IMR-90 (cell line): ENCODE measurements around the gene ISG15. TPM values are rescaled to one million over a fixed set of nuclear protein-coding genes. Genes with fewer than 3 reads are reported as not detected.

Experiments
- ATAC-seq: fragments of 200-7000 bp; cut with Tn5 transposase; 2 replicates; pipeline ENCODE4 v1.9.1; 2020; ENCODE audit warnings: low read depth, mild to moderate bottlenecking, moderate library complexity
- BruUV-seq: library from RNA; stranded (reverse); fragments of 400-500 nt; replicated peaks from 2 replicates; lab custom pipeline; 2021; lab: Mats Ljungman, UMichigan
- CTCF ChIA-PET: fragments of 300-600 bp; formaldehyde crosslinking; extraction: SDS; loops from one replicate; lab custom pipeline; 2021; ENCODE audit warnings: antibody characterized with exemption; lab: Yijun Ruan, JAX
- POLR2A ChIA-PET: fragments of 300-600 bp; sonication (Branson Sonifier 250); formaldehyde crosslinking; loops from one replicate; lab custom pipeline; 2022; ENCODE audit warnings: antibody characterized with exemption; ENCODE audit not compliant: unreplicated experiment; lab: Charles Lee
- DNase-seq: peaks from one replicate; pipeline ENCODE4 v3.0.0; 2013
- H2AFZ ChIP-seq: replicated peaks from 2 replicates; pipeline ENCODE3; 2013; ENCODE audit warnings: low read length, mild to moderate bottlenecking; ENCODE audit not compliant: poor library complexity
- H2AK5ac ChIP-seq: 2 replicates; pipeline ENCODE4 v1.6.1; 2013; ENCODE audit warnings: low read depth, low read length, inconsistent platforms
- H2AK9ac ChIP-seq: replicated peaks from 2 replicates; pipeline ENCODE3; 2013; ENCODE audit warnings: mild to moderate bottlenecking, low read depth, low read length, moderate library complexity; ENCODE audit not compliant: poor library complexity
- H2BK120ac ChIP-seq: 2 replicates; pipeline ENCODE4 v1.6.1; 2013; ENCODE audit warnings: low read depth, low read length, inconsistent platforms
- H2BK15ac ChIP-seq: 3 replicates; pipeline ENCODE4 v1.6.1; 2013; ENCODE audit warnings: low read depth, low read length, inconsistent platforms
- H2BK20ac ChIP-seq: 2 replicates; pipeline ENCODE4 v1.6.1; 2013; ENCODE audit warnings: low read depth, mild to moderate bottlenecking, inconsistent platforms, low read length, moderate library complexity
- H2BK5ac ChIP-seq: 2 replicates; pipeline ENCODE4 v1.6.1; 2013; ENCODE audit warnings: mild to moderate bottlenecking, low read depth, low read length, inconsistent platforms; ENCODE audit not compliant: poor library complexity, severe bottlenecking
- H3K14ac ChIP-seq: replicated peaks from 2 replicates; pipeline ENCODE4 v1.6.1; 2013; ENCODE audit warnings: low read depth, low read length, inconsistent platforms
- H3K18ac ChIP-seq: 2 replicates; pipeline ENCODE4 v1.6.1; 2013; ENCODE audit warnings: low read depth, low read length, control low read depth
- H3K23ac ChIP-seq: 2 replicates; pipeline ENCODE4 v1.6.1; 2013; ENCODE audit warnings: low read depth, low read length, inconsistent platforms
- H3K27ac ChIP-seq: 2 replicates; pipeline ENCODE4 v1.5.1; 2013; ENCODE audit warnings: mild to moderate bottlenecking, control low read depth, low read length; ENCODE audit not compliant: insufficient read depth
- H3K27me3 ChIP-seq: 2 replicates; pipeline ENCODE4 v1.6.1; 2013; ENCODE audit warnings: low read length; ENCODE audit not compliant: control insufficient read depth, insufficient read depth
- H3K36me3 ChIP-seq: 2 replicates; pipeline ENCODE4 v1.6.1; 2013; ENCODE audit warnings: low read length, mixed read lengths; ENCODE audit not compliant: control insufficient read depth, insufficient read depth
- H3K4ac ChIP-seq: 2 replicates; pipeline ENCODE4 v1.6.1; 2013; ENCODE audit warnings: low read depth, low read length, inconsistent platforms
- H3K4me1 ChIP-seq: 2 replicates; pipeline ENCODE4 v1.6.1; 2013; ENCODE audit warnings: low read length, mixed read lengths; ENCODE audit not compliant: control insufficient read depth, insufficient read depth
- H3K4me2 ChIP-seq: 2 replicates; pipeline ENCODE4 v1.6.1; 2013; ENCODE audit warnings: low read depth, mild to moderate bottlenecking, control low read depth, low read length, moderate library complexity
- H3K4me3 ChIP-seq: 2 replicates; pipeline ENCODE4 v1.5.1; 2013; ENCODE audit warnings: low read depth, mild to moderate bottlenecking, control low read depth, low read length, moderate library complexity; ENCODE audit not compliant: insufficient read depth
- H3K56ac ChIP-seq: 2 replicates; pipeline ENCODE4 v1.6.1; 2013; ENCODE audit warnings: low read length, inconsistent platforms; ENCODE audit not compliant: insufficient read depth; ENCODE audit errors: extremely low read depth
- H3K79me1 ChIP-seq, 2 experiments: 2 replicates each; pipeline ENCODE4 v1.6.1; 2013; ENCODE audit warnings: low read length in 2 of 2, inconsistent platforms in 1 of 2, low read depth in 1 of 2
- H3K9ac ChIP-seq: 2 replicates; pipeline ENCODE4 v1.6.1; 2013; ENCODE audit warnings: low read depth, low read length, control low read depth
- H3K9me1 ChIP-seq: 2 replicates; pipeline ENCODE4 v1.6.1; 2013; ENCODE audit warnings: low read length, inconsistent platforms; ENCODE audit not compliant: insufficient read depth
- H3K9me3 ChIP-seq: 2 replicates; pipeline ENCODE4 v1.6.1; 2013; ENCODE audit warnings: low read length; ENCODE audit not compliant: control insufficient read depth, insufficient read depth
- H4K20me1 ChIP-seq: 2 replicates; pipeline ENCODE4 v1.6.1; 2013; ENCODE audit warnings: low read length, inconsistent platforms; ENCODE audit not compliant: insufficient read depth
- H4K5ac ChIP-seq: 2 replicates; pipeline ENCODE4 v1.6.1; 2013; ENCODE audit warnings: mild to moderate bottlenecking, low read depth, low read length, control low read depth
- H4K8ac ChIP-seq, 2 experiments: 2 replicates each; pipeline ENCODE4 v1.6.1; 2013; ENCODE audit warnings: low read depth in 2 of 2, low read length in 2 of 2, control low read depth in 1 of 2, inconsistent platforms in 1 of 2
- H4K91ac ChIP-seq: 2 replicates; pipeline ENCODE4 v1.6.1; 2013; ENCODE audit warnings: low read depth, low read length, inconsistent platforms; ENCODE audit not compliant: insufficient read depth
- CEBPB ChIP-seq: IDR thresholded peaks from 2 replicates; pipeline ENCODE4 v1.6.1; 2012; ENCODE audit warnings: low read depth, low read length, improper control_type of control experiment
- CHD1 ChIP-seq: IDR thresholded peaks from 2 replicates; pipeline ENCODE4 v1.6.1; 2012; ENCODE audit warnings: low read depth, low read length, improper control_type of control experiment
- CTCF ChIP-seq: conservative IDR thresholded peaks from 2 replicates; pipeline ENCODE4 v1.5.1; 2012; ENCODE audit warnings: mild to moderate bottlenecking, low read depth, low read length, improper control_type of control experiment
- MAZ ChIP-seq: IDR thresholded peaks from 2 replicates; pipeline ENCODE4 v1.6.1; 2012; ENCODE audit warnings: low read depth, mild to moderate bottlenecking, low read length, improper control_type of control experiment, moderate library complexity, borderline replicate concordance
- MXI1 ChIP-seq: IDR thresholded peaks from 2 replicates; pipeline ENCODE4 v1.6.1; 2012; ENCODE audit warnings: low read depth, mild to moderate bottlenecking, low read length, moderate library complexity, borderline replicate concordance
- POLR2A ChIP-seq: IDR thresholded peaks from 2 replicates; pipeline ENCODE4 v1.6.1; 2012; ENCODE audit warnings: mild to moderate bottlenecking, low read depth, low read length
- RFX5 ChIP-seq: IDR thresholded peaks from 2 replicates; pipeline ENCODE4 v1.8.0; 2012; ENCODE audit warnings: low read depth, mild to moderate bottlenecking, low read length, moderate library complexity
- USF2 ChIP-seq: fragments of 150-350 bp; IDR thresholded peaks from 2 replicates; pipeline ENCODE4 v1.6.1; 2017; ENCODE audit warnings: mild to moderate bottlenecking, antibody characterized with exemption, low read length, low read depth
- WGBS, 2 experiments: methylation state at CpG; one replicate each; pipeline versions ENCODE4 v1.1.5 to v1.1.7; 2013; ENCODE audit warnings: missing lambda C conversion rate in 2 of 2; ENCODE audit not compliant: insufficient read length in 1 of 2; ENCODE audit errors: extremely low coverage in 2 of 2; 5-methylcytosine and 5-hydroxymethylcytosine counted together
- dilution Hi-C: fragments of 300-500 bp; cut with HindIII; formaldehyde crosslinking; loops from one replicate; pipeline ENCODE4 v1.14.3; 2018; ENCODE audit warnings: low sequenced_read_pairs; ENCODE audit not compliant: unreplicated experiment
- in situ Hi-C: fragments of 300-500 bp; cut with MboI; formaldehyde crosslinking; loops from 3 replicates; pipeline ENCODE4 v1.14.3; 2019; ENCODE audit warnings: low sequenced_read_pairs, inconsistent platforms, mixed read lengths
- intact Hi-C: fragments of 100-400 bp; cut with micrococcal nuclease; formaldehyde crosslinking; loops from 2 replicates; pipeline ENCODE4 v1.10.0; 2022
- polyA plus RNA-seq, 3 experiments: library from polyadenylated mRNA; depleted of rRNA; stranded (reverse); fragments of >200 nt; gene quantifications; 2 replicates each; pipeline ENCODE4 v1.2.3, GENCODE V29; 2012; ENCODE audit warnings: low replicate concordance in 1 of 3
- total RNA-seq: library from RNA; depleted of rRNA; stranded (reverse); fragments of >200 nt; gene quantifications from 2 replicates; pipeline ENCODE4 v1.2.3, GENCODE V29; 2012

Gene ISG15
- total and polyA plus RNA-seq, 2 of the 4 experiments (the other 2 are of a cell fraction) = 99.1 to 105 TPM

GRCh38 chr1:966135-966703, 47.1 kb upstream of the ISG15 start, which contains the start of gene PLEKHN1:
Gene PLEKHN1 (plus strand): TSS chr1:966482. CDS start chr1:966532, 50 bp downstream.
- 22% methylated on average over 6 of the region's 31 CpGs; no CpG with 5 or more reads in 1 of the 2 experiments for WGBS, 2 experiments
- CTCF ChIA-PET = no interaction called here
- ATAC-seq (peak; percentile 60), DNase-seq (peak; percentile 45)
- H3K9me3 ChIP-seq = no peaks in the 10 kb centered on the region
- peaks cover 9% of the 10 kb centered on the region for H3K9me1 ChIP-seq
- H2AK9ac ChIP-seq = peak within 1 kb of the TSS; percentile 93
- peak within 1 kb of the TSS; percentile 66 for H2BK120ac ChIP-seq
- peak within 1 kb of the TSS; percentile 87 for H4K91ac ChIP-seq
- POLR2A ChIA-PET = no interaction called here
- H4K20me1 ChIP-seq = no peaks in the 10 kb centered on the region
- H2AK5ac ChIP-seq = peak within 1 kb of the TSS; percentile 94
- peak within 1 kb of the TSS; percentile 85 for H3K9ac ChIP-seq
- peak within 1 kb of the TSS; percentile 77; the same call in 1 of the 2 replicates for H3K18ac ChIP-seq
- peak within 1 kb of the TSS; percentile 92 for H3K4me3 ChIP-seq
- H2BK5ac ChIP-seq = peak within 1 kb of the TSS; percentile 83
- H2BK15ac ChIP-seq = no peak within 1 kb of the TSS; the same call in 2 of the 3 replicates
- H4K5ac ChIP-seq = peak within 1 kb of the TSS; percentile 86
- TF ChIP-seq MXI1 (no peak), CHD1 (no peak), POLR2A (0 out of 2 replicates have a peak, but pooled peaks have one; percentile 22), RFX5 (no peak), MAZ (no peak), USF2 (no peak), CTCF (no peak), CEBPB (no peak)
- peak within 1 kb of the TSS; percentile 78; the same call in 1 of the 2 replicates for H3K27ac ChIP-seq
- H3K56ac ChIP-seq = no peak within 1 kb of the TSS; the same call in 1 of the 2 replicates
- H3K4ac ChIP-seq = peak within 1 kb of the TSS; percentile 75
- H3K36me3 ChIP-seq = peaks cover 20% of the 10 kb centered on the region
- H2BK20ac ChIP-seq = no peak within 1 kb of the TSS
- H3K27me3 ChIP-seq = peaks cover 5% of the 10 kb centered on the region; the same call in 1 of the 2 replicates
- peak within 1 kb of the TSS; percentile 62 for H3K14ac ChIP-seq
- dilution Hi-C loops (no loop called here), in situ Hi-C loops (no loop called here), intact Hi-C loops (no loop called here)
- H3K79me1 ChIP-seq = peaks cover 6 to 22% of the 10 kb centered on the region in 2 experiments; a peak in 3 of 4 replicates
- no TSS peak for BruUV-seq
- peaks cover 11% of the 10 kb centered on the region for H3K4me1 ChIP-seq
- peak within 1 kb of the TSS; percentile 91 for H2AFZ ChIP-seq
- peak within 1 kb of the TSS; percentile 61; the same call in 1 of the 2 replicates for H3K23ac ChIP-seq
- H3K4me2 ChIP-seq = peak within 1 kb of the TSS; percentile 96
- peak within 1 kb of the TSS; percentile 76 to 89 for H4K8ac ChIP-seq
